WI38 (cell line): Measurements from ENCODE around the gene SMIM33.
"Not testable (repeated sequence)": the region's sequence is repeated elsewhere in the genome, so short reads cannot be mapped to it uniquely, and the experiment has no call there.

Experiments
- H3K4me3 ChIP-seq: 2 replicates; pipeline ENCODE4 v1.5.1; 2011; ENCODE audit warnings: low read depth, mild to moderate bottlenecking, control low read depth, low read length
- CTCF ChIP-seq: IDR thresholded peaks from 2 replicates; pipeline ENCODE4 v1.5.1; 2012; ENCODE audit warnings: low read depth, mild to moderate bottlenecking, control low read depth, low read length

Gene SMIM33

GRCh38 chr5:139494256-139494655, 23.5 kb downstream of the SMIM33 start:
- no peak overlapping the region for H3K4me3 ChIP-seq
- TF ChIP-seq CTCF, result no peak

DNA sequence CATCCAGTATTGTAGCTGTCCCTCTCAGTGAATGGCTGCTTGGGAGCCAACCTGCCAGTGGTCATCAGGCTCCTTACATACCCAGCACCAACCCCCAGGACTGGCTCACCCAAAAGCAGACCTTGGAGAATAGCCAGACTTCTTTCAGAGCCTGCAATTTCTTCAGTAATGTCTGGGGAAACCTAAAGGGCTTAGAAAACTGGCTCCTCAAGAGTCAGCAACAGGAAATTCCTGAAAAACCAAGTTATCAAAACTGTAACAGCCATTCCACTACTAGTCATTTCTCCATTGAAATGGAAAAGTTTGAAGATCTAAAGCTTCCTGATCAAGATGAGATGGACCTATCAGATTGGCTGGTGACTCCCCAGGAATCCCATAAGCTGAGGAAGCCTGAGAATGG, 24.0 kb downstream of the SMIM33 start:
- TF ChIP-seq CTCF, result no peak
- no peak overlapping the region for H3K4me3 ChIP-seq

GRCh38 chr5:139495638-139496435, 25.0 kb downstream of the SMIM33 start:
- no peak for TF ChIP-seq CTCF
- no peak overlapping the region for H3K4me3 ChIP-seq

- no peak for TF ChIP-seq CTCF
- no peak overlapping the region for H3K4me3 ChIP-seq
Observed at GRCh38 chr5:139501381-139501780, 30.6 kb downstream of the SMIM33 start.

GRCh38 chr5:139503036-139503817, 32.4 kb downstream of the SMIM33 start:
- not testable (repeated sequence) for H3K4me3 ChIP-seq

DNA sequence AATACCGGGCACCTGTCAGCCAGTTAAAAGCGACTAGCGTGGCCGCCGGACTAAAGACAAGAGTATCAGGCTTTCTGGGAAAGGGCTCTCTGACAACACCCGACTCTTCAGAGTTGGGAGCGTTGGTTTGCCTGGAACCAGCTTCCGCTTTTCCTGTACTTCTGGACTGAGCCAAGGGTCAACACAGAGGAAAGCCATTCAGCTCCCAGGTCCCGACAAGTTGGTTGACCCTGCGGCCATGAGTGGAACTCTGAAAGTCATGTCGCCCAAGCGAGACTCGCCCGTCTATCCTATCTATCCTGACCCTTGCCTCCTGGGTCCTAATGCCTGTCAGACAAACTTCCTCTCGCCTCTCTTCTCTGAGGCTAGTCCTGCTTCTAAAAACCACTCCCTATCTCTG, 33.1 kb downstream of the SMIM33 start:
- not testable (repeated sequence) for H3K4me3 ChIP-seq

GRCh38 chr5:139504722-139505121, 33.9 kb downstream of the SMIM33 start:
- H3K4me3 ChIP-seq, result not testable (repeated sequence)

- no peak for TF ChIP-seq CTCF
- H3K4me3 ChIP-seq, result no peak overlapping the region
Observed at GRCh38 chr5:139512786-139513390, 42.1 kb downstream of the SMIM33 start.

- not testable (repeated sequence) for H3K4me3 ChIP-seq
- peak; percentile 57 for TF ChIP-seq CTCF
Observed at GRCh38 chr5:139513434-139513833, 42.6 kb downstream of the SMIM33 start.
